AG09309 (cell line): ENCODE data around the gene HACL1.

Source experiments
- DNase-seq: peaks from one replicate; pipeline ENCODE4 v3.0.0-alpha.2; 2010; ENCODE audit warnings: low read depth
- H3K4me3 ChIP-seq: 2 replicates; pipeline ENCODE4 v1.5.1; 2011; ENCODE audit warnings: mild to moderate bottlenecking, low read depth, low read length, moderate library complexity; ENCODE audit not compliant: control insufficient read depth
- TF ChIP-seq, protein P1 (sequence below): IDR thresholded peaks from 2 replicates; pipeline ENCODE4 v1.5.1; 2011; ENCODE audit warnings: mild to moderate bottlenecking, low read depth, low read length, inconsistent platforms; ENCODE audit not compliant: insufficient read depth, control insufficient read depth; ENCODE audit errors: missing control alignments

The HACL1 gene

DNA sequence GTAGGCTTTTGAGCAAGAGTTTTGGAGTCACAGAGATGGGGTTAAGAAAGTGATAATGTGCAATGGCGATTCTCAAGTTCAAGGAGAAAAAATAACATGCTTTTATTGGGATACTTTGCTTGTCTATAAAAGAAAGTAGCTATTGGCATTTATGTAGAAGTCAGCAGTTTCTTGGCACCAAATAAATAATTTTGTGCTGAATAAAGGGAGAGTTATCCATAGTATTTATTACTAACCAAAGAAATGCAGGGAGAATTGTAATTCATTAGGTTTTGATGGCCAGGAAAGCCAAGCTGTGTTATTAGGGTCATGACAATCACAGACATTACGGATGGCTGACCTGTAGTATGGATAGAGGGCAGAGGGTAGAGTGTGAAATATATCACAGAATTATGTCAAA lies 33.3 kb upstream of the HACL1 start:
- no peak for DNase-seq
- no peak overlapping the region for H3K4me3 ChIP-seq
- TF ChIP-seq, protein P1, sequence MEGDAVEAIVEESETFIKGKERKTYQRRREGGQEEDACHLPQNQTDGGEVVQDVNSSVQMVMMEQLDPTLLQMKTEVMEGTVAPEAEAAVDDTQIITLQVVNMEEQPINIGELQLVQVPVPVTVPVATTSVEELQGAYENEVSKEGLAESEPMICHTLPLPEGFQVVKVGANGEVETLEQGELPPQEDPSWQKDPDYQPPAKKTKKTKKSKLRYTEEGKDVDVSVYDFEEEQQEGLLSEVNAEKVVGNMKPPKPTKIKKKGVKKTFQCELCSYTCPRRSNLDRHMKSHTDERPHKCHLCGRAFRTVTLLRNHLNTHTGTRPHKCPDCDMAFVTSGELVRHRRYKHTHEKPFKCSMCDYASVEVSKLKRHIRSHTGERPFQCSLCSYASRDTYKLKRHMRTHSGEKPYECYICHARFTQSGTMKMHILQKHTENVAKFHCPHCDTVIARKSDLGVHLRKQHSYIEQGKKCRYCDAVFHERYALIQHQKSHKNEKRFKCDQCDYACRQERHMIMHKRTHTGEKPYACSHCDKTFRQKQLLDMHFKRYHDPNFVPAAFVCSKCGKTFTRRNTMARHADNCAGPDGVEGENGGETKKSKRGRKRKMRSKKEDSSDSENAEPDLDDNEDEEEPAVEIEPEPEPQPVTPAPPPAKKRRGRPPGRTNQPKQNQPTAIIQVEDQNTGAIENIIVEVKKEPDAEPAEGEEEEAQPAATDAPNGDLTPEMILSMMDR = no peak

DNA sequence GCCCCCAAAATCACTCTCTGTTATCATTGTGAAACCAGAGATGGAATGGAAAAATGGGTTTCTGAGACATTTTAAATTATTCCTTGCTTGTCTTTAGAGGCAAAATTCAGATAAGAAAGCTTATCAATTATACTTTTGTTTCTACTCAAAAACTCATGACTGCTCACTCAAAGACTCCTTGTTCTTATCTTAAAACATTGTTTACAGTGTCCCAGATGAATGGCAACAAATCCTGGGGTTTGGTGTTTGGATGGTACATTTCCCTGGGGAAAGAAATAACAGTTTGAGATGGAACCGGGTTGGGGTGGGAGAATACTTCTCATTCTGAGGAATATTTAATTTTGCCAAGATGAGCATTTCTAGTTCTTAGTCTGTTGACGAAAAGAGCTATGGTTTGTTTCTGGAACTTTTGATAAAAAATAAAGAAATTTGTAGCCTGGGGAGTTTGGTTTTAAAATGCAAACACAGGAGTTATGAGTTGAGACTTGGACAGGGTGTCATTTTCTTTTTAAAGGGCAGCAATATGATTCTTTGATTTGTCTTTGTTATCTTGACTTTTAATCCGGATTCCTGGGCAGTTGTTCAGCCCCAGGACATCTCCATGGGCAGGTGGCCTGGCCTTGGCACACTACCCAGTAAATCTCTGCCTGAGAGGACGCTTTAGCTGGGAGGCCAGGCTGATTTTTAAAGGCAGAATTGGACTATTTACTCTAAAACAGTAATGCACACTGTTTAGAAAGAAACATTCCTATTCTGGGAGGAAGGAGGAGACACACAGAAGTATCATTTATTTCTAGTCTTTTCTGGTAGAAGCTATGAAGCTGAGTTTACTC lies 32.6 kb upstream of the HACL1 start:
- TF ChIP-seq, protein P1 = no peak
- DNase-seq = no peak
- H3K4me3 ChIP-seq = no peak overlapping the region

DNA sequence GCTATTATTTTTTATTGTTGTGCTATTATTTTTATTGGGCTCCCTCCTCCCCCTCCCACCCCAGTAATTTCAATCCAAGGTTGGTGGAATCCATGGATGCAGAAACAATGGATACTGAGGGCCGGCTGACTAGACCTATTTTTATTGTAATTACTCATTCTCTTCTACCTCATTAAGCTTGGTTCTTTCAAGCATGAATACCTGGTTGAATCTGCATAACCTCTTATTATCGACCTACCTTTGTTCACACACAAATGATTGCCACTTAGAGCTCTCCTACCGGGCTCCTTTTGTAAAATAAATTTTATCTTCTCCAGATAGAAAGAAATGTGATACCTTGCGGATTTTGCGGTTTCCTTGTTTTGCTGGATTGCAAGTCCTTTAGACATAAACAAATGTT lies 31.8 kb upstream of the HACL1 start:
- no peak overlapping the region for H3K4me3 ChIP-seq
- no peak for DNase-seq
- TF ChIP-seq, protein P1 = no peak

DNA sequence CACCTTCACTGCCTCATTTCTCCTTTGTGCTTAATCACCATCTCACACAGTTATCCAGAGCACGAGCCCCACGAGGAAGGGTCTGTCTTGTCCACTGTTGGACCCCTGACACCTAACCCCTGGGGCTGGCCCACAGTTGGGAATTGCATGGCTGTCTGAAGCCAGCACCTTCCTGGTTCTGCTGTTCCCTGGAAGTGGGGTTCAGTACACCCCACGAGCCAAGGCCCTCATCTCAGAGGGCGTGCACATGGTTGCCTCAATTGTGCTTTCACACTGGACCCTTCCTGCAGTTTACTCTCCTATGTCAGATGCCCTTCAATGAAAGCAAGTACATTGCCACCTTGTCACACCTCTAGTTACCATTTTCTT lies 30.8 kb upstream of the HACL1 start:
- DNase-seq = no peak
- no peak overlapping the region for H3K4me3 ChIP-seq
- TF ChIP-seq, protein P1 = no peak

DNA sequence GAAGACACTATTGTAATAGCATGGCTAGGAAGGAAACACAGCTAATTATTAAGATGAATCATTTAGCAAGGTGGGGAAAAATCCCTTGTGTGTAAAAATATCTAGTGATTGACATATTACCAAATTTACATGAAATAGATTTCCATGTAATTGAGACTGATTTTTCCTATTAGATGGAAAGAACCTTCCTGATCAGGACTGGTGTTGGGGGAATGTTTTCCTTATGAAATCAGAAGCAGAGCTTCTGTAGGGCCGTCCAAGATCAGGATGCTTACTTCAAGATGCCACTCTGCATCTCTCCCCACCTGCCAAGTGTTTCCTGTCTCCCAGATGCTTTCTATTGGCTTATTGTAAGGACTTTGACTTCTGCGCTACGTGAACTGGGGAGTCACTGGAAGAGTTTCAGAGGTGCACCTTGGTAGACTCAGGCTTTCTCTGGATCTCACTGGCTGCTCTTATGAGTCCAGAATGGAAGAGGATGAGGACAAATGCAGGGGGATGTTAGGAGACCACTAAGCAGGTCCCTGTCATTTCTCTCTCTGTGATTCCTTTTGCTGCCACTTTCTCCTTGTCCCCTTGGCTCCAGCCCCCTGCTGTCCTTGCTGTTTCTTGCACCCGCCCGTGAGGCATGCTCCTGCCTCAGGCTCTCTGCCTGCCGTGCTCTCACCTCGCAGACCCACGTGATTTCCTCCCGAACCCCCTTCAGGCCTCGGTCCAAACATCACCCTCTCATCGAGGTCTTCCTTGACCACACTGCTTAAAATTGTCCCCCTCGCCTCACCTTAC lies 30.2 kb upstream of the HACL1 start:
- TF ChIP-seq, protein P1 = no peak
- no peak overlapping the region for H3K4me3 ChIP-seq
- no peak for DNase-seq

DNA sequence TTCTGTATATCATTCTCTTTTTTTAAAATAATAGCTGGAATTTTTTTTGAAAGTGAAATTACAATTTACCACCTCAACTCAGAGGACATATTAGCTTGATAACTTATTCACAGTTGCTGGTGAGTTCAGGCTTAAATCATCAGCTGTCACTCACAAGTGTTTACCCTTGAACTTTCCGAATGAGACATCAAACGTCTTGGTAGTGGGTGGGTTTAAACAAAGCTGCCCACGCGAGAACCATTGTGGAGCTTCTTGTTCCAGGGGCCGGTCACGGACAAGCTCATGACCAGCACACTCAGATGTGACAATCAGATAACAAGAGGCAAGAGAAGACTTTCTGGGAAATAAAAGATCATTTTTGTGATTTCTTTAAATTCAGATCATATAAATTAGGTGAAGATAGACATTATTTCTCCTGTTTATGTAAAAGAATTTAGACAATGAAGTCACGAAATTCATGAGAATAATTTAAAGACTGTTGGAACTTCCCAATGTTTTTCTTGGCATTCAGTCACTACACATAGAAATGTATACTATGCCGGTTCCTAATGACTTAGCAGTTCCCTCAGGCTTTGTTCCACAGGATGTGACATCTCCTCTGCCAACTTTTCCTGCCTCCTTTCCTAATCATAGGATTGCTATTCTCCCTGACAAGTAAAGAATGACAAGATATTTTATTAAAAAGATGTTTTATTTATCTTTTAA lies 29.4 kb upstream of the HACL1 start:
- TF ChIP-seq, protein P1 = no peak
- DNase-seq = no peak
- H3K4me3 ChIP-seq = no peak overlapping the region; the same call in 1 of the 2 replicates
